ENCODE measurements around the gene PRKG1. TPM values are rescaled to one million over a fixed set of nuclear protein-coding genes. Genes with fewer than 3 reads are reported as not detected.

Gene PRKG1
- total RNA-seq, 1 experiment from 2014 or later = 7.4 TPM

- Histone ChIP-seq H3K4me1 (ENCODE audit: insufficient read depth, low read length) (peaks cover 12% of the 10 kb centered on the region), H3K9me3 (ENCODE audit: low read length) (no peaks in the 10 kb centered on the region), H3K27ac (ENCODE audit: low read length) (peak overlapping the region; percentile 30), H3K9ac (ENCODE audit: low read length) (no peak overlapping the region), H3K9me2 (replicated peaks; ENCODE audit: low read length) (no peaks in the 10 kb centered on the region), H4K20me1 (ENCODE audit: low read length) (no peaks in the 10 kb centered on the region), H3K36me3 (ENCODE audit: low read depth, low read length) (no peaks in the 10 kb centered on the region), H3F3A (ENCODE audit: low read length, unreplicated experiment) (no peaks in the 10 kb centered on the region), H3K4me2 (ENCODE audit: low read length) (peak overlapping the region; percentile 26), H2AFZ (ENCODE audit: low read length) (no peak overlapping the region), H3K79me2 (ENCODE audit: low read length) (no peaks in the 10 kb centered on the region), H3K4me3 (ENCODE audit: low read length) (no peak overlapping the region), H3K27me3 (ENCODE audit: low read length) (no peaks in the 10 kb centered on the region)
- no TSS peak for BruUV-seq (replicated peaks)
- TF ChIP-seq CTCF (conservative IDR thresholded peaks at IDR 0.05; ENCODE audit: low read depth, low read length) (no peak), EZH2phosphoT487 (IDR thresholded peaks at IDR 0.05; ENCODE audit: borderline replicate concordance, low read length) (no peak), EZH2 (IDR thresholded peaks at IDR 0.05; ENCODE audit: low read length, unreplicated experiment) (no peak)
- DNase-seq (peak; percentile 97), ATAC-seq (peak; percentile 100)
- CTCF ChIA-PET = interaction anchor here (0.5 to 1.0 kb wide), 6 partner anchors 12 to 896 kb away, joined by 3 to 5 read pairs (median 3); no protein-coding TSS in a partner anchor
- intact Hi-C loops (cut with micrococcal nuclease) = loop anchor here (1.0 to 2.0 kb wide), 2 partner anchors 11 to 29 kb away; no protein-coding TSS in a partner anchor
- POLR2A ChIA-PET (ENCODE audit: unreplicated experiment) = interaction anchor here (0.8 kb wide), 1 partner anchor 11 kb away, joined by 4 read pairs; no protein-coding TSS in a partner anchor
Observed at GRCh38 chr10:51369903-51370302, 295.6 kb downstream of the PRKG1 start.

GRCh38 chr10:51371743-51372142 lies 297.5 kb downstream of the PRKG1 start:
- DNase-seq (no peak), ATAC-seq (no peak)
- TF ChIP-seq EZH2phosphoT487 (IDR thresholded peaks at IDR 0.05; ENCODE audit: borderline replicate concordance, low read length) (no peak), EZH2 (IDR thresholded peaks at IDR 0.05; ENCODE audit: low read length, unreplicated experiment) (no peak), CTCF (conservative IDR thresholded peaks at IDR 0.05; ENCODE audit: low read depth, low read length) (no peak)
- ChIA-PET POLR2A (ENCODE audit: unreplicated experiment) (no interaction called here), CTCF (no interaction called here)
- no peak overlapping the region for H3K27ac ChIP-seq (ENCODE audit: low read length)
- no peaks in the 10 kb centered on the region for H3F3A ChIP-seq (ENCODE audit: low read length, unreplicated experiment)
- H3K4me1 ChIP-seq (ENCODE audit: insufficient read depth, low read length) = peaks cover 12% of the 10 kb centered on the region
- BruUV-seq (replicated peaks) = no TSS peak
- H2AFZ ChIP-seq (ENCODE audit: low read length) = no peak overlapping the region
- no peaks in the 10 kb centered on the region for H3K9me2 ChIP-seq (replicated peaks; ENCODE audit: low read length)
- no peaks in the 10 kb centered on the region for H3K9me3 ChIP-seq (ENCODE audit: low read length)
- H3K36me3 ChIP-seq (ENCODE audit: low read depth, low read length) = no peaks in the 10 kb centered on the region
- no peaks in the 10 kb centered on the region for H3K79me2 ChIP-seq (ENCODE audit: low read length)
- intact Hi-C loops (cut with micrococcal nuclease) = loop anchor here (2.0 kb wide), 1 partner anchor 31 kb away; no protein-coding TSS in a partner anchor
- no peak overlapping the region for H3K4me3 ChIP-seq (ENCODE audit: low read length)
- H4K20me1 ChIP-seq (ENCODE audit: low read length) = no peaks in the 10 kb centered on the region
- H3K4me2 ChIP-seq (ENCODE audit: low read length) = no peak overlapping the region
- H3K27me3 ChIP-seq (ENCODE audit: low read length) = no peaks in the 10 kb centered on the region
- H3K9ac ChIP-seq (ENCODE audit: low read length) = no peak overlapping the region

- intact Hi-C loops (cut with micrococcal nuclease) = no loop called here
- Histone ChIP-seq H3K9ac (ENCODE audit: low read length) (no peak overlapping the region), H3K9me3 (ENCODE audit: low read length) (no peaks in the 10 kb centered on the region), H3K36me3 (ENCODE audit: low read depth, low read length) (no peaks in the 10 kb centered on the region), H2AFZ (ENCODE audit: low read length) (no peak overlapping the region), H3K9me2 (replicated peaks; ENCODE audit: low read length) (0 out of 2 replicates have a peak, but pooled peaks cover 5% of the 10 kb centered on the region), H3K27ac (ENCODE audit: low read length) (no peak overlapping the region), H3K79me2 (ENCODE audit: low read length) (no peaks in the 10 kb centered on the region), H3K4me3 (ENCODE audit: low read length) (no peak overlapping the region), H3K4me1 (ENCODE audit: insufficient read depth, low read length) (peaks cover 20% of the 10 kb centered on the region), H3K4me2 (ENCODE audit: low read length) (no peak overlapping the region), H3F3A (ENCODE audit: low read length, unreplicated experiment) (no peaks in the 10 kb centered on the region), H4K20me1 (ENCODE audit: low read length) (no peaks in the 10 kb centered on the region), H3K27me3 (ENCODE audit: low read length) (no peaks in the 10 kb centered on the region)
- no TSS peak for BruUV-seq (replicated peaks)
- no peak for DNase-seq
- ChIA-PET CTCF (interaction anchor here (0.7 kb wide), 2 partner anchors 22 to 74 kb away, joined by 4 to 5 read pairs; no protein-coding TSS in a partner anchor), POLR2A (ENCODE audit: unreplicated experiment) (no interaction called here)
- TF ChIP-seq EZH2 (IDR thresholded peaks at IDR 0.05; ENCODE audit: low read length, unreplicated experiment) (no peak), EZH2phosphoT487 (IDR thresholded peaks at IDR 0.05; ENCODE audit: borderline replicate concordance, low read length) (no peak), CTCF (conservative IDR thresholded peaks at IDR 0.05; ENCODE audit: low read depth, low read length) (no peak)
- ATAC-seq = no peak
Observed at GRCh38 chr10:51375790-51376189, 301.5 kb downstream of the PRKG1 start.
